ENCODE measurements around the gene RPTOR. TPM values are rescaled to one million over a fixed set of nuclear protein-coding genes. Genes with fewer than 3 reads are reported as not detected.

The RPTOR gene
- total RNA-seq, 1 experiment from 2014 or later = 66.7 TPM

DNA sequence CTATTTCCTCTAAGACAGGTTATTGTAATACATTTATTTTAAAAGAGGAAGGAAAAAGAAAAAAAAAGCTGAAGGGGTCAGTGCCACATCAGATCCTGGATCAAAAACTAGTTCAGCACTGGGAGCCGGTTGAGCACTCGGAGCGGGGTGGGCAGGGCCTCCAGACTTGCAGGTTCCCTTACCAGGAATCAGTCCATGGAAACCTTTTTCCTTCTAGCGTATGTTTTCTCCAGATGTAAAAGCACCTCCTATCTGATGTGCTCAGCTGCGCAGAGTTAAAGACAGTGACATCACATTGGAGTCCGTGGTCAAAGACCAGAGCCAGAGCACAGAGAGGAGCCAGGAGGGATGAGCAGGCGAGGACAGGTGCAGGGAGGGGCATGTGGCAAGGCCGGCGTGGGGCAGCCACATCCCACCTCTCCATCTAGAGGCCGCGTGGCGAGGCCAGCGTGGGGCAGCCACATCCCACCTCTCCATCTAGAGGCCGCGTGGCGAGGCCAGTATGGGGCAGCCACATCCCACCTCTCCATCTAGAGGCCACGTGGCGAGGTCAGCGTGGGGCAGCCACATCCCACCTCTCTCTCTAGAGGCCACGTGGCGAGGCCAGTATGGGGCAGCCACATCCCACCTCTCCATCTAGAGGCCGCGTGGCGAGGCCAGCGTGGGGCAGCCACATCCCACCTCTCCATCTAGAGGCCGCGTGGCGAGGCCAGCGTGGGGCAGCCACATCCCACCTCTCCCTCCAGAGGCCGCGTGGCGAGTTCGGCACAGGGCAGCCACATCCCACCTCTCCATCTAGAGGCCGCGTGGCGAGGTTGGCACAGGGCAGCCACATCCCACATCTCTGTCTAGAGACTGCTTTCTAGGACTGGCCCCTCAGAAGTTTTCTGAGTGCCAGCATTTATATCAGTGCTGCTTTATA, 280.2 kb downstream of the RPTOR start:
- Mint-ChIP-seq H3K27me3 (ENCODE audit: insufficient read depth, unreplicated experiment) (no peaks in the 10 kb centered on the region), H3K27ac (ENCODE audit: unreplicated experiment) (no peak overlapping the region), H3K9me3 (ENCODE audit: unreplicated experiment) (no peaks in the 10 kb centered on the region), H3K36me3 (ENCODE audit: insufficient read depth, unreplicated experiment) (peaks cover 57% of the 10 kb centered on the region), H3K4me3 (ENCODE audit: unreplicated experiment) (no peak overlapping the region), H3K4me1 (ENCODE audit: low read depth, unreplicated experiment) (peaks cover 37% of the 10 kb centered on the region)
- intact Hi-C loops (cut with micrococcal nuclease; ENCODE audit: unreplicated experiment) = no loop called here
- DNase-seq = peak in 1 of 2 experiments; percentile 9
- TF ChIP-seq, protein P1, sequence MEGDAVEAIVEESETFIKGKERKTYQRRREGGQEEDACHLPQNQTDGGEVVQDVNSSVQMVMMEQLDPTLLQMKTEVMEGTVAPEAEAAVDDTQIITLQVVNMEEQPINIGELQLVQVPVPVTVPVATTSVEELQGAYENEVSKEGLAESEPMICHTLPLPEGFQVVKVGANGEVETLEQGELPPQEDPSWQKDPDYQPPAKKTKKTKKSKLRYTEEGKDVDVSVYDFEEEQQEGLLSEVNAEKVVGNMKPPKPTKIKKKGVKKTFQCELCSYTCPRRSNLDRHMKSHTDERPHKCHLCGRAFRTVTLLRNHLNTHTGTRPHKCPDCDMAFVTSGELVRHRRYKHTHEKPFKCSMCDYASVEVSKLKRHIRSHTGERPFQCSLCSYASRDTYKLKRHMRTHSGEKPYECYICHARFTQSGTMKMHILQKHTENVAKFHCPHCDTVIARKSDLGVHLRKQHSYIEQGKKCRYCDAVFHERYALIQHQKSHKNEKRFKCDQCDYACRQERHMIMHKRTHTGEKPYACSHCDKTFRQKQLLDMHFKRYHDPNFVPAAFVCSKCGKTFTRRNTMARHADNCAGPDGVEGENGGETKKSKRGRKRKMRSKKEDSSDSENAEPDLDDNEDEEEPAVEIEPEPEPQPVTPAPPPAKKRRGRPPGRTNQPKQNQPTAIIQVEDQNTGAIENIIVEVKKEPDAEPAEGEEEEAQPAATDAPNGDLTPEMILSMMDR (IDR thresholded peaks at IDR 0.05; ENCODE audit: insufficient read depth in 1 of 2, low read depth in 1 of 2, low read length in 1 of 2, severe bottlenecking in 1 of 2, unreplicated experiment in 1 of 2) = no peak
- Histone ChIP-seq H3K27me3 (replicated peaks; ENCODE audit: control insufficient read depth, insufficient read depth, low read length) (no peaks in the 10 kb centered on the region), H3K9me3 (no peaks in the 10 kb centered on the region), H3K4me1 (peaks cover 26% of the 10 kb centered on the region), H3K4me3 (ENCODE audit: low read depth, low read length) (no peak overlapping the region), H3K36me3 (ENCODE audit: control insufficient read depth, insufficient read depth, low read length) (peaks cover 4% of the 10 kb centered on the region)
- BruUV-seq (replicated peaks) = no TSS peak
- CTCF ChIA-PET = interaction anchor here (0.6 kb wide), 1 partner anchor 69 kb away, joined by 3 read pairs; no protein-coding TSS in a partner anchor
- POLR2A ChIA-PET = no interaction called here

DNA sequence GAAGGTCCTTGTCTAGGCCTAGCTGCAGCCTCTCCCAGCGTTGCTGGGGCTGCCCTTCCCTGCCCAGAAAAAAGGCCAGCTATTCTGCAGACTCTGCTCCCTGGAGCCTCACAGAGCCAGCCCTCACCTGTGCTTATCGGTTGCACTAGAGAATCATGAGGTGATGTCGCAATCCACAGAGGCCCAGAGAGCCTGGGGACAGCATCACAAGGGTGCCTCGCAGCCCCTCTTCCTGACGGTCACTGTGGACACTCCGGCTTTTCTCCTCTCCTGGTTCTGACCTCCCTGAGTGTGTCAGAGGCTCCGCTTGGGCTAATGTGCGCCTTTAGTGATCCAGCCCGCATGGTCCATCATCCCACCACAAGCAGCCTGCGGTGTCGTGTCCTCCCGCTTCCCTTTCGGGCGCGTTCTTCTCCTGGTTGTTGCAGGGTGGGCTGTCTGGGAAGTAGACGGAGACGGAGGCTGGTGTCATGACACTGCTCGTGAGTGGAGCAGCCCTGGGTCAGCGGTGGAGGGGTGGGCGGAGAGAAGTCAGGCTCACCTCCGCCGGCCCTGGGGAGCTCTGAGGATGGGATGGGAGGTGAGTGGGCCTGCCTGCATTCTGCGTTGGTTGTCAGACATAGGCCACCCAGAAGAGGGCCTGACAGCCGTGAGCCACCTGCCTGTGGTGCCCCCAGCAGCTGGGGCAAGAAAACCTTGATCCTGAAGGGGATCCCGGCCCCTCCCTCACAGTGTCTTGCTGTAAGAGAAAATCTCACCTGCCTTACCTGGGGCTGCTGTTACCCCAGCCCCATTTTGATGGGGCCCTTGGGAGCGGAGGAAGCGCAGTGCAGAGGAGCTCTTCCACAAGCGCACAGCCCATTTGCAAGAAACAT, 281.1 kb downstream of the RPTOR start:
- Mint-ChIP-seq H3K27ac (ENCODE audit: unreplicated experiment) (no peak overlapping the region), H3K4me1 (ENCODE audit: low read depth, unreplicated experiment) (peaks cover 28% of the 10 kb centered on the region), H3K27me3 (ENCODE audit: insufficient read depth, unreplicated experiment) (no peaks in the 10 kb centered on the region), H3K9me3 (ENCODE audit: unreplicated experiment) (no peaks in the 10 kb centered on the region), H3K36me3 (ENCODE audit: insufficient read depth, unreplicated experiment) (peaks cover 59% of the 10 kb centered on the region), H3K4me3 (ENCODE audit: unreplicated experiment) (no peak overlapping the region)
- no TSS peak for BruUV-seq (replicated peaks)
- no peaks in the 10 kb centered on the region for H3K9me3 ChIP-seq
- peaks cover 4% of the 10 kb centered on the region for H3K36me3 ChIP-seq (ENCODE audit: control insufficient read depth, insufficient read depth, low read length)
- ChIA-PET CTCF (interaction anchor here (0.6 kb wide), 1 partner anchor 70 kb away, joined by 3 read pairs; no protein-coding TSS in a partner anchor), POLR2A (no interaction called here)
- H3K27me3 ChIP-seq (replicated peaks; ENCODE audit: control insufficient read depth, insufficient read depth, low read length) = no peaks in the 10 kb centered on the region
- intact Hi-C loops (cut with micrococcal nuclease; ENCODE audit: unreplicated experiment) = no loop called here
- H3K4me1 ChIP-seq = peaks cover 17% of the 10 kb centered on the region
- peak; percentile 34 to 43 for DNase-seq
- TF ChIP-seq, protein P1 (IDR thresholded peaks at IDR 0.05; ENCODE audit: insufficient read depth in 1 of 2, low read depth in 1 of 2, low read length in 1 of 2, severe bottlenecking in 1 of 2, unreplicated experiment in 1 of 2) = no peak
- no peak overlapping the region for H3K4me3 ChIP-seq (ENCODE audit: low read depth, low read length)

DNA sequence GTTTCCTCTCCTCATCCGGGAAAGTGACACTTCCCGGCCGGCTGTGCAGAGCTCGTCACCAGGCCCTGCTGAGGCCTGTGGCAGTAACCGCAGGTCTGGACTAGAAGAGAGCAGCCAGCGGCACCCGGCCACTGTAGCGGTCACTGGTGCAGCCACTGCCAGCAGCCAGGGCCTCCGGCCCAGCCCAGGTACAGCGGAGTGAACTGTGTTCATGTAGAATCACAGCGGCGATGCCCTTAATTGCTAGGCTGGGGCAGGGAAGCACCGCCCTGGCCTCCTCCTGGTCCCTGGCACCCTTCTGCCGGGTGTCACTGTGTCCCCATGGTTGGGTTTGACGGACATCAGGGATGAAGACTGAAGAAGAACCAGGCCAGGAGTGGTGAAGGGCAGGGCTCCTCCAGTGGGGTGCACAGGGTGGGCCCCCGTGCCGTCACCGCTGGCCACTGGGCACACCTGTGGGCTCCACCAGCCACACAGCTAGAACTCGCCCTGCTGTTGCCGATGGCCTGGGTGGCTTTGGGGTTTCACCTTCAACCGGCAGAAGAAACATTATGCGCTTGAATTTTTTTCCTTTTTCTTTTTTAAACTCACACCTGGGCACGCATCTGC, 281.8 kb downstream of the RPTOR start:
- no peak overlapping the region for H3K4me3 ChIP-seq (ENCODE audit: low read depth, low read length)
- POLR2A ChIA-PET = no interaction called here
- H3K9me3 ChIP-seq = no peaks in the 10 kb centered on the region
- no TSS peak for BruUV-seq (replicated peaks)
- intact Hi-C loops (cut with micrococcal nuclease; ENCODE audit: unreplicated experiment) = no loop called here
- peaks cover 25% of the 10 kb centered on the region for H3K4me1 Mint-ChIP-seq (ENCODE audit: low read depth, unreplicated experiment)
- peaks cover 4% of the 10 kb centered on the region for H3K36me3 ChIP-seq (ENCODE audit: control insufficient read depth, insufficient read depth, low read length)
- H3K27me3 ChIP-seq (replicated peaks; ENCODE audit: control insufficient read depth, insufficient read depth, low read length) = no peaks in the 10 kb centered on the region
- H3K4me1 ChIP-seq = peaks cover 14% of the 10 kb centered on the region
- H3K27ac Mint-ChIP-seq (ENCODE audit: unreplicated experiment) = no peak overlapping the region
- peak in 1 of 2 experiments; percentile 29 for DNase-seq
- TF ChIP-seq, protein P1 (IDR thresholded peaks at IDR 0.05; ENCODE audit: insufficient read depth in 1 of 2, low read depth in 1 of 2, low read length in 1 of 2, severe bottlenecking in 1 of 2, unreplicated experiment in 1 of 2) = no peak
- H3K27me3 Mint-ChIP-seq (ENCODE audit: insufficient read depth, unreplicated experiment) = no peaks in the 10 kb centered on the region
- CTCF ChIA-PET = no interaction called here
- H3K9me3 Mint-ChIP-seq (ENCODE audit: unreplicated experiment) = no peaks in the 10 kb centered on the region
- H3K36me3 Mint-ChIP-seq (ENCODE audit: insufficient read depth, unreplicated experiment) = peaks cover 65% of the 10 kb centered on the region
- no peak overlapping the region for H3K4me3 Mint-ChIP-seq (ENCODE audit: unreplicated experiment)
